Kidney (tissue), 14 donors: ENCODE measurements around the gene LCLAT1. TPM values are rescaled to one million over a fixed set of nuclear protein-coding genes. Genes with fewer than 3 reads are reported as not detected.

Experiments
- DNase-seq, 5 donors: peaks; one replicate each; pipeline ENCODE4 v3.0.0-alpha.2; 2013 to 2020
- FAIRE-seq: peaks from 2 replicates; lab custom pipeline; 2012; peaks lifted over from hg19 to GRCh38; lab: Jason Lieb, UNC
- H3K27ac ChIP-seq, 2 donors: one replicate each; pipeline ENCODE4 v1.7.0; 2013; ENCODE audit warnings: low read depth in 2 of 2, low read length in 2 of 2, inconsistent platforms in 1 of 2
- H3K27me3 ChIP-seq: one replicate; pipeline ENCODE4 v1.7.1; 2013; ENCODE audit warnings: low read length, inconsistent platforms; ENCODE audit not compliant: control insufficient read depth, insufficient read depth
- H3K36me3 ChIP-seq, 3 donors: one replicate each; pipeline versions ENCODE4 v1.7.0 to v1.7.1; 2013; ENCODE audit warnings: low read length in 3 of 3, control low read depth in 1 of 3, inconsistent platforms in 1 of 3; ENCODE audit not compliant: insufficient read depth in 3 of 3, control insufficient read depth in 2 of 3
- H3K4me1 ChIP-seq, 3 donors: one replicate each; pipeline versions ENCODE4 v1.7.0 to v1.7.1; 2013; ENCODE audit warnings: low read length in 3 of 3, inconsistent platforms in 1 of 3, low read depth in 1 of 3; ENCODE audit not compliant: control insufficient read depth in 2 of 3, insufficient read depth in 2 of 3
- H3K4me3 ChIP-seq, 3 donors: one replicate each; pipeline versions ENCODE4 v1.7.0 to v1.8.1; 2013; ENCODE audit warnings: low read length in 3 of 3, control low read depth in 1 of 3, inconsistent platforms in 1 of 3
- H3K9ac ChIP-seq, 3 donors: one replicate each; pipeline versions ENCODE4 v1.7.0 to v1.7.1; 2013; ENCODE audit warnings: low read length in 3 of 3, control low read depth in 1 of 3, inconsistent platforms in 1 of 3
- H3K9me3 ChIP-seq, 3 donors: one replicate each; pipeline versions ENCODE4 v1.7.0 to v1.7.1; 2013; ENCODE audit warnings: low read length in 3 of 3, control low read depth in 1 of 3, inconsistent platforms in 1 of 3; ENCODE audit not compliant: control insufficient read depth in 2 of 3, insufficient read depth in 1 of 3
- CTCF ChIP-seq: IDR thresholded peaks from 3 replicates; pipeline ENCODE4 v1.5.1; 2012; ENCODE audit warnings: mild to moderate bottlenecking, moderate library complexity, borderline replicate concordance; ENCODE audit not compliant: insufficient read depth; ENCODE audit errors: extremely low read depth
- intact Hi-C: fragments of 100-400 bp; cut with DNase I; formaldehyde crosslinking; loops from one replicate; pipeline ENCODE4 v1.11.1; 2022
- polyA plus RNA-seq: library from polyadenylated mRNA; stranded (reverse); fragments of 350-450 nt; fragmentation: Illumina TruSeq; extraction: RNeasy Lipid Tissue Mini Kit (QIAGEN cat#74804); gene quantifications from one replicate; pipeline ENCODE4 v1.2.3, GENCODE V29; 2014; ENCODE audit warnings: low read depth, low replicate concordance; ENCODE audit not compliant: insufficient read depth
- total RNA-seq: library from RNA; stranded (reverse); fragmentation: NEBNext Ultra II Directional; extraction: Animal tissue kit (Norgen Biotek cat#: 25700); gene quantifications from one replicate; pipeline ENCODE4 v1.2.1, GENCODE V29; 2021
- donor health status: control.
- donor health status: control.
- donor health status: control.
- donor health status: control.
- donor health status: control.
- donor health status: DM: yes; HTN: yes; CAD: no.
- donor health status: Normal renal cell carcinoma (clear cell type).

The LCLAT1 gene
- total and polyA plus RNA-seq, 2 donors from 2014 or later = 5.6 to 19.4 TPM

GRCh38 chr2:30615926-30616325 lies 168.9 kb downstream of the LCLAT1 start:
- no peak overlapping the region for H3K4me3 ChIP-seq
- H3K36me3 ChIP-seq = no peaks in the 10 kb centered on the region
- H3K27ac ChIP-seq = no peak overlapping the region
- TF ChIP-seq CTCF = no peak
- H3K4me1 ChIP-seq = peaks cover 0 to 10% (median 2%) of the 10 kb centered on the region in 3 donors
- DNase-seq (no peak), FAIRE-seq (no peak)
- intact Hi-C loops = no loop called here
- no peak overlapping the region for H3K9ac ChIP-seq
- no peaks in the 10 kb centered on the region for H3K27me3 ChIP-seq
- H3K9me3 ChIP-seq = no peaks in the 10 kb centered on the region

GRCh38 chr2:30620102-30620501 lies 173.1 kb downstream of the LCLAT1 start:
- no peak overlapping the region for H3K27ac ChIP-seq
- no peaks in the 10 kb centered on the region for H3K4me1 ChIP-seq
- DNase-seq (no peak), FAIRE-seq (no peak)
- no peak overlapping the region for H3K4me3 ChIP-seq
- H3K36me3 ChIP-seq = no peaks in the 10 kb centered on the region
- no peaks in the 10 kb centered on the region for H3K27me3 ChIP-seq
- TF ChIP-seq CTCF = no peak
- H3K9me3 ChIP-seq = no peaks in the 10 kb centered on the region
- no peak overlapping the region for H3K9ac ChIP-seq
- intact Hi-C loops = no loop called here

GRCh38 chr2:30621836-30622235 lies 174.8 kb downstream of the LCLAT1 start:
- H3K4me3 ChIP-seq = no peak overlapping the region
- intact Hi-C loops = no loop called here
- TF ChIP-seq CTCF = no peak
- H3K9me3 ChIP-seq = no peaks in the 10 kb centered on the region
- H3K27ac ChIP-seq = no peak overlapping the region
- no peak for FAIRE-seq
- H3K4me1 ChIP-seq = no peaks in the 10 kb centered on the region
- H3K27me3 ChIP-seq = no peaks in the 10 kb centered on the region
- DNase-seq = no peak
- H3K36me3 ChIP-seq = no peaks in the 10 kb centered on the region
- H3K9ac ChIP-seq = no peak overlapping the region

GRCh38 chr2:30622452-30622851 lies 175.4 kb downstream of the LCLAT1 start:
- no peak for TF ChIP-seq CTCF
- intact Hi-C loops = no loop called here
- Histone ChIP-seq H3K27ac (no peak overlapping the region), H3K36me3 (no peaks in the 10 kb centered on the region), H3K4me1 (no peaks in the 10 kb centered on the region), H3K9me3 (no peaks in the 10 kb centered on the region), H3K9ac (no peak overlapping the region), H3K27me3 (no peaks in the 10 kb centered on the region), H3K4me3 (no peak overlapping the region)
- DNase-seq (no peak), FAIRE-seq (no peak)
